ENCODE results near the gene IPCEF1.

DNA sequence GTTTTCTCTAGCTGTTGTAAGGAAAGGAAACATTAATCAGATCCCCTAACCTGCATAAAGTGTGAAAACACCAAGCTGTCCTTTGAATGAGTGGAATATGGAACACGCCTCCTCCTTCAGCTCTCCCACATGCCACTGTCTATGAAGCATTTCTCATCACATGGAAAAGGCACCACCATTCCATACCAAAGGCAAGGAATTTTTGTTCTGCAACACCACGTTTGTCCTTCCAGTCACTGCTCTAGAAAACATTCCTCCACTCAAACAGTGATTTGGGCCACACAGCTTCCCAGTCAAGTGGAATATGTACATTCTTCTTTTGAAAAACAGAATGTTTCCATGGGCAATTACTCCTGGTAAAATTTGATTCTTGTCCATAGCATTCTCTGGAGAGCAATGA is 197.5 kb downstream of the IPCEF1 start:
- TF ChIP-seq, protein P1, sequence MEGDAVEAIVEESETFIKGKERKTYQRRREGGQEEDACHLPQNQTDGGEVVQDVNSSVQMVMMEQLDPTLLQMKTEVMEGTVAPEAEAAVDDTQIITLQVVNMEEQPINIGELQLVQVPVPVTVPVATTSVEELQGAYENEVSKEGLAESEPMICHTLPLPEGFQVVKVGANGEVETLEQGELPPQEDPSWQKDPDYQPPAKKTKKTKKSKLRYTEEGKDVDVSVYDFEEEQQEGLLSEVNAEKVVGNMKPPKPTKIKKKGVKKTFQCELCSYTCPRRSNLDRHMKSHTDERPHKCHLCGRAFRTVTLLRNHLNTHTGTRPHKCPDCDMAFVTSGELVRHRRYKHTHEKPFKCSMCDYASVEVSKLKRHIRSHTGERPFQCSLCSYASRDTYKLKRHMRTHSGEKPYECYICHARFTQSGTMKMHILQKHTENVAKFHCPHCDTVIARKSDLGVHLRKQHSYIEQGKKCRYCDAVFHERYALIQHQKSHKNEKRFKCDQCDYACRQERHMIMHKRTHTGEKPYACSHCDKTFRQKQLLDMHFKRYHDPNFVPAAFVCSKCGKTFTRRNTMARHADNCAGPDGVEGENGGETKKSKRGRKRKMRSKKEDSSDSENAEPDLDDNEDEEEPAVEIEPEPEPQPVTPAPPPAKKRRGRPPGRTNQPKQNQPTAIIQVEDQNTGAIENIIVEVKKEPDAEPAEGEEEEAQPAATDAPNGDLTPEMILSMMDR (IDR thresholded peaks at IDR 0.05; ENCODE audit: extremely low read depth in 1 of 2, insufficient read depth in 1 of 2, low read depth in 1 of 2, low read length in 2 of 2) = no peak
- no peak for TF ChIP-seq POLR2A (IDR thresholded peaks at IDR 0.05; ENCODE audit: low read depth, low read length)
- TF ChIP-seq POLR2AphosphoS5 (IDR thresholded peaks at IDR 0.05; ENCODE audit: insufficient read depth, low read depth, low read length) = no peak
